Measurements from ENCODE around the gene ST8SIA4.

- no peak for TF ChIP-seq POLR2A (IDR thresholded peaks at IDR 0.05; ENCODE audit: low read length)
- no peak for TF ChIP-seq GATA1 (IDR thresholded peaks at IDR 0.05; ENCODE audit: low read depth, low read length)
These were observed 56.3 kb downstream of the ST8SIA4 start for GRCh38 chr5:100846772-100847171.
